Hippocampal formation (tissue), 2 donors: ENCODE data around the gene UBE2G1.
"Not testable (repeated sequence)": the region's sequence is repeated elsewhere in the genome, so short reads cannot be mapped to it uniquely, and the experiment has no call there.

ENCODE experiments used
- DNase-seq, 2 donors: peaks; one replicate each; lab custom pipeline; 2025; lab: John Stamatoyannopoulos, UW

UBE2G1 gene

GRCh38 chr17:4366327-4367063, at the start of gene UBE2G1:
TSS of gene UBE2G1 (minus strand) at chr17:4366675. CDS start at chr17:4366316, 359 bp downstream.
- DNase-seq: peak; percentile 94 to 97

GRCh38 chr17:4412933-4413831, 46.7 kb upstream of the UBE2G1 start:
- DNase-seq: peak; percentile 79 to 86

GRCh38 chr17:4411201-4411600, 44.7 kb upstream of the UBE2G1 start:
- no peak for DNase-seq

- DNase-seq: no peak
Observed at GRCh38 chr17:4409659-4410058, 43.2 kb upstream of the UBE2G1 start.

- DNase-seq: no peak
Observed at GRCh38 chr17:4407851-4408250, 41.4 kb upstream of the UBE2G1 start.

GRCh38 chr17:4407216-4407615, 40.7 kb upstream of the UBE2G1 start:
- DNase-seq: no peak

GRCh38 chr17:4406386-4406785, 39.9 kb upstream of the UBE2G1 start:
- no peak for DNase-seq

- DNase-seq: no peak
Observed at GRCh38 chr17:4405699-4406098, 39.2 kb upstream of the UBE2G1 start.

- DNase-seq: no peak
Observed at GRCh38 chr17:4405038-4405669, 38.7 kb upstream of the UBE2G1 start.

GRCh38 chr17:4397840-4398239, 31.4 kb upstream of the UBE2G1 start:
- DNase-seq: no peak

- DNase-seq: no peak
Observed at GRCh38 chr17:4395111-4395478, 28.6 kb upstream of the UBE2G1 start.

GRCh38 chr17:4394208-4395110, 28.0 kb upstream of the UBE2G1 start:
- DNase-seq: no peak

GRCh38 chr17:4393806-4394205, 27.3 kb upstream of the UBE2G1 start:
- DNase-seq: no peak

- no peak for DNase-seq
Observed at GRCh38 chr17:4389079-4389478, 22.6 kb upstream of the UBE2G1 start.

GRCh38 chr17:4387137-4387536, 20.7 kb upstream of the UBE2G1 start:
- DNase-seq: no peak

GRCh38 chr17:4386406-4386805, 19.9 kb upstream of the UBE2G1 start:
- DNase-seq: no peak

GRCh38 chr17:4381690-4382671, 15.5 kb upstream of the UBE2G1 start:
- no peak for DNase-seq

GRCh38 chr17:4378626-4379025, 12.2 kb upstream of the UBE2G1 start:
- no peak for DNase-seq

GRCh38 chr17:4377247-4377646, 10.8 kb upstream of the UBE2G1 start:
- not testable (repeated sequence) for DNase-seq

- not testable (repeated sequence) for DNase-seq
Observed at GRCh38 chr17:4375796-4376440, 9.4 kb upstream of the UBE2G1 start.
